Measurements from ENCODE around the gene APBA2.

APBA2 gene

DNA sequence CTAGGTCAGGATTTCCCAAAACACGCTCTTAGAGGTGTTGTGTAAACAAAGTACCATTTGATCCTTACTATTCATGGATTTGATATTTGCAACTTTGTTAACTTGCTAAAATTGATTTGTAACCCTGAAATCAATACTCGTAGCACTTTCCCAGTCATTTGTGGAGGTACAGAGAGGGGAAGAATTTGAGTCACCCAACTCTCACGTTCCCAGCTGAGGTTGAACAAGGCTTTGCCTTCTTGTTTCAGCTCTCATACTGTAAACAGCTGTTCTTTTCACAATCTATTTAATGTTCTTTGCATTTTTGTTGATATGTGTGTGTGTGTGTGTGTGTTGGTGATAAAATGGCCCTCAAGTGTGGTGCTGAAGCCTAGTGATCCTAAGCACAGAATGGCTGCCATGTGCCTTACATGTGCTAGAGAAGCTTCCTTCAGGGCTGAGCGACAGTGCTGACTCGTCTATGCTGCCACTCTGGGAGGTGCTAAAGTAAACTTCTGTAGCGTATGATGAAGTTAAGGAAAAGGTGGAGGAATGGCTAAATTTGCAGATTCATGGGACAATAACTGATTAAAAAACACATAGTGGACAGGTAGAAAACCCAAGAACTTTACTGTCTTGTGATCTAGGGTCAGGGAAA is 173.2 kb downstream of the APBA2 start:
- DNase-seq (ENCODE audit: low spot score), result no peak

DNA sequence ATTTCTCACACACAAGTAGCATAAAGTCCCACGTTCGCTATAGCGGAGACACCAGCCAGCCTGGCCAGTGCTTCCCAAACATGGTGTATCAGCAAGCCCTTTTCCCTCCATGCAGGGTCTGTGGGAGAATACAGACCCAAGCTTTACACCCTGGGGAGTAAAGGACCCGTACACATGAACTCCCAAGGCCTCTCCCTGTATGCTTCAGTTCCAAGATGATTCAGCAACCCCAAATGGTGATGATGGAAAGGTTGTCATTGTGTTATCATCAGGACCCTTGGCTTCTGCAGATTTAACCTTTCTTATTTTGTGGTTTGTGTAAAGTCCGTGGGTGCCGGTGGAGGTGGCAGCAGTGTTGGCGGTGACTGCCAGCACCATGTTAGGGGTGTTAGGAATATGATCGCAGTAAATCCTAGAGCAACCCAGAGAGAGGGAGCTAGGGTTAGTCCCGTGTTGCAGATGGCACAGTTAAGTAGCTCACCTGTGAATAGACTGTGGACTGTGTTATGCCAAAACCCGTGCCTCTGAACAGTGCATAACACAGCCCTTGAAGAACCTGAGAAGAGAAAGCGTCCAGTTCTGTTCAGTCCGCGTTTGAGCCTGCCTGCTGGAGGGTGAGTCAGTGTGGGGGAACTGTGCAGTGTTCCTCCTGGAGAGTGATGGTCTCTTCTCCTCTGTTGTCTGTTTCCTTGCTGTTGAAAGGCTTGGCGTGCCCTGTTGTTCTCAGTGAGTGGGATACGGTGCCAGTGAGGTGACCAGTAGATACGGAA is 174.3 kb downstream of the APBA2 start:
- no peak for DNase-seq (ENCODE audit: low spot score)

DNA sequence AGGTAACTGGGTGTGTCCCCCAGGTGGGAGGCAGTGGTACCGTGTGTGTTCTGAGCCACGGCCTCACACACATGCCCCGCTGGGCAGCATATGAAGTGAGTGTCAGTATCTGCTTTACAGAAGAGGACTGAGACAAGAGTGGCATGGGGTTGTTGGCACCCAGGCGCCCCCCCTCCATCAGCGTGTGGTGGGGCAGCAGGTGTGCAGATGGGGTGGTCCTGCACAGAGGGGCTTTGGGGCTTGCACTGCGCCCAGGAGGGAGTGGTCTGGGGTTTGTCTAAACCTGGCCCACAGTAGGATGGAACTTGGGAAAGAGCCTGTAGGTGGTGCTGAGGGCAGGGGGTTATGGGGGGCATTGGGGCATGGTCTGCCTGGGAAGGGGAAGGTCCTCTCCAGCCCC is 176.0 kb downstream of the APBA2 start:
- no peak for DNase-seq (ENCODE audit: low spot score)

DNA sequence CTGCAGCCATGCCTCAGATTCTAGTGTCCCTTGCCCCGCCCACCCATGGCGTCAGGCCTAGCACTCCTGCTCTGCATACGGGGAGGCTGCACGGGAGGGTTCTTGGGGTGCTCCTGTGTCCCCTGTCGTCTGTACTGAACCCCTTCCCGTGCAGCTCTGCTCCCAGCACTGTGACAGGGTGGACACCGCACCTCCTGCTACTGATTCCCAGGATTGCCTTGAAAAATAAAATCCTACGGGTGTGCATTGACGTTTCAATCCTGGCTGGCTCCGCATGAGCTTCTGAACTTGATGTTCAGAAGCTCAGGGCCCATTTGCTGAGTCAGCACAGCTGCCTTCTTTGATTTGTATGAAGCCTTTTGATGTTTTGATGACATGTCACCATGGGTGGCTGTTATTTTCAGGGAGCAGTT is 176.4 kb downstream of the APBA2 start:
- no peak for DNase-seq (ENCODE audit: low spot score)

DNA sequence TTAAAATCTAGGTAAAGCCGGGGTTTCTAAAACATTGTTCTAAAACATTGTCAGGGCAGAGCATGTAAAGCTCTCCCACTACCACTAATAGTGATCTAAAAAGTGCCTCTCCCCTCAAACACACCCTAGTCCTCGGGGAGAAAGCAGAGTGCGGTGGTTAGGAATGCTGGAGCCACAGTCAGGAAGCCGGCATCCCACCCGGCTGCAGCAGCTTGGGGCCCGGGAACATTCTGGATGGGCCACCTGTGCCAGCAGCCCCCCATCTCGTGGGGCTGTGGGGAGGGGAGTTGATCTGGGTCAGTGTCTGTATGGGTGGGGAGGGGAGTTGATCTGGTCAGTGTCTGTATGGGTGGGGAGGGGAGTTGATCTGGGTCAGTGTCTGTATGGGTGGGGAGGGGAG is 176.9 kb downstream of the APBA2 start:
- no peak for DNase-seq (ENCODE audit: low spot score)

GRCh38 chr15:29063646-29064045 is 177.9 kb downstream of the APBA2 start:
- no peak for DNase-seq (ENCODE audit: low spot score)

GRCh38 chr15:29064290-29064689 is 178.5 kb downstream of the APBA2 start:
- DNase-seq (ENCODE audit: low spot score), result no peak

DNA sequence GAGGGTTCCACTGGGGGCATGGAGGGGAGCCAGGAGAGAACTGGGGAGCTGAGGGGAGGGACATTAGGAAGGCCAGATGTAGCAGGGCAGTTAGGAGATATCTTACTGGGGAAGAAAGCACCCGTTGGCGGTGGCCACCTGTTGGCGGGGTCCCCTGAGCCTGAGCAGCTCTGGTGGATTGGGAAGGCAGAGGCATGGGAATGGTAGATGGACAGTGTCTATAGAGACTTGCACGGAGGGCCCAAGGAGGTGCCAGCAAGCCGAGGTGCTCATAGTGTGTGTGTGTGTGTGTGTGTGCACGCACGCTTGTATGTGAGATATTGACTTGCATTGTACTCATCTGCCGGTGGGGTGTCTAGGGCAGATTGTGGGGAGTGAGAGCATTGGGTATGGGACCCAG is 179.0 kb downstream of the APBA2 start:
- no peak for DNase-seq (ENCODE audit: low spot score)

DNA sequence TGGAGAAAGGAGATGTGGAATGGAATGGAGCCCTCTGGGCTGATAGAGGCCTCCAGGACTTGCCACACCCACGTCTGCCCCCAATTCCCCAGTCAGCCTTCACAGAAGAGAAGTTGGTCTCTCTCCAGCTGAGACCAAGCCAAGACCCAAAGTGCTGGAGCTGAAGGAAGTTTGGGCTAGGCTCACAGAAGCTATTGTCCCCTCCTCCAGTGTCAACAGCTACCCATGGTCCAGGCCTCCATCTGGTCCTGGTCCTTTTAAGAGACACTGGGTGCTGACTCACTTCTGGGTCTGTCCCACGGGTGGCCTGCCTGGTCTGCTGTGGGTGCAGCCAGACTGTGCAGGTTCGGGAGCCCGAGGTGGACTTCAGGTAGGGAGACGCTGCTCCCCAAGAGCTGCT is 179.8 kb downstream of the APBA2 start:
- DNase-seq (ENCODE audit: low spot score), result no peak

DNA sequence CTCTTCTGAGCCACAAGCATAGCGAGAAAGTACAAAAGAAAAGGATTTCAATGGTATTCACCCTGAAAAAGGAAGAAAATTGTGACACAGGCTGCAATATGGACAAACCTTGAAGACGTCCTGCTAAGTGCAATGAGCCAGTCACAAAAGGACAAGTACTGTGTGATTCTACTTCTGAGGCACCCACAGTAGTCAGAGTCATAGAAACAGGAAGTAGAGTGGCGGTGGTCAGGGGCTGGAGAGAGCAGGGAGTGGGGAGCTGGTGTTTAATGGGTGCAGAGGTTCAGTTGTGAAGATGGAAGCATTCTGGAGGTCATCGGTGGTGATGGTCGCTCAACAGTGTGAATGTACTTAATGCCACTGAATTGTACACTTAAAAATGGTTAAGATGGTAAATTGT is 180.5 kb downstream of the APBA2 start:
- no peak for DNase-seq (ENCODE audit: low spot score)

DNA sequence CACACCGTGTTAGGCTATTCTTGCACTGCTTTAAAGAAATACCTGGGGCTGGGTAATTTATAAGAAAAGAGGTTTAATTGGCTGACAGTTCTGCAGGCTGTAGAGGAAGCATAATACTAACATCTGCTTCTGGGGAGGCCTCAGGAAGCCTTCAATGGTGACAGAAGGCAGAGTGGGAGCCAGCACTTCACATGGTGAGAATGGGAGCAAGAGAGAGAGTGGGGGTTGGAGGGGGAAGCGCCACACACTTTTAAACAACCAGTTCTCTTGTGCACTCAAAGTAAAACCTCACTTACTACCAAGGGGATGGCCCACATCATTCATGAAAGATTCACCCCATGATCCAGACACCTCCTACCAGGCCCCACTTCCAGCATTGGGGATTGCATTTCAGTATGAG is 181.1 kb downstream of the APBA2 start:
- no peak for DNase-seq (ENCODE audit: low spot score)

GRCh38 chr15:29067949-29068348 is 182.2 kb downstream of the APBA2 start:
- DNase-seq (ENCODE audit: low spot score), result no peak

- DNase-seq (ENCODE audit: low spot score), result no peak
Measured at GRCh38 chr15:29070471-29071231, 184.9 kb downstream of the APBA2 start.

GRCh38 chr15:29071232-29071881 is 185.6 kb downstream of the APBA2 start:
- no peak for DNase-seq (ENCODE audit: low spot score)

- no peak for DNase-seq (ENCODE audit: low spot score)
Measured at GRCh38 chr15:29071882-29072273, 186.1 kb downstream of the APBA2 start.

DNA sequence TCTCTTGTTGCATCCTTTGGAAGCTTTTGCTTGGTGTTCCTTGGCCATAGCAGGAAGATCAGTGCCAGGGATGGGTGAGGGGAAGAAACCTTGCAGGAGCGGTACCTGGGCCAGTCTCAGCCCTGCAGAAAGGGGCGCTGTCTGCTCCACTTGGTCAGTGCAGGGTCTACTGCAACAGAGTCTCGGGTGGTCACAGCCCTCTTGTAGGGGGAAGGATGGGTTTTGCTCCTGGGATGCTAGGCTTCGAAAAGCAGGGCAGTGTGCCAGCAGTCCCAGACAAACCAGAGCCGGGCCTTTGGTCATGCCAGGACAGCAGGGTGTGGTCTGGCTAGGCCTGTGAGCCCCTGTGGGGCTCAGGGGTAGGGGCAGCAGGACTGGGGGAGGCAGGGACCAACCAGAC is 186.7 kb downstream of the APBA2 start:
- no peak for DNase-seq (ENCODE audit: low spot score)

DNA sequence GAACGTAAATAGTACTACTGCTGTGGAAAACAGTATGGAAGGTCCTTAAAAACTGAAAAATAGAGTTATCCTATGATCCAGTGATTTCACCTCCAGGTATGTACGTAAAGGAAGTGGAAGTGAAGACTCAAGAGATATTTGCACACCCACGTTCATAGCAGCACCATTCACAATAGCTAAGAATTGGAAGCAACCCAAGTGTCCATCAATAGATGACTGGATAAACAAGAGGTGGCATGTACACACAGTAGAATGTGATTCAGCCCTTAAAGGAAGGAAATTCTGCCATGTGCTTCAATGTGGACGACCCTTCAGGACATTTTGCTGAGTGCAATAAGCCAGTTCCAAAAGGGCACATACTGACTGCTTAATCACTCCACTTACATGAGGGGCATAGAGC is 188.3 kb downstream of the APBA2 start:
- DNase-seq (ENCODE audit: low spot score), result no peak

DNA sequence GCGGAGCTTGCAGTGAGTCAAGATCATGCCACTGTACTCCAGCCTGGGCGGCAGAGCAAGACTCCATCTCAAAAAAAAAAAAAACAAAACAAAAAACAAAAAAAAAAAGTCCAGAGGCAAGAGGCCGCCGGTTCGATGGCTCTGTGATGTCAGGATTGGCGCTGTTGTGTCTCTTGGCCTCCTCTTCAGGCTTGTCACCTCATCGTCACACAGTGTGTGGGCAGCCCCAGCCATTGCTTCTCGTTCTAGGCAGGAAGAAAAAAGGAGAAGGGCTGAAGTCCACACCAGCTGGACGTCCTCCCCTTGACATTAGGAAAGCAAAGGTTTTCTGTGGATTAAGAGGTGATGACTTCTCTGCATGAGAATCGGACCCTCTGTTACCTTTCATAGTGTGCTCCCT is 192.8 kb downstream of the APBA2 start:
- no peak for DNase-seq (ENCODE audit: low spot score)

- DNase-seq (ENCODE audit: low spot score), result no peak
Measured at GRCh38 chr15:29079479-29079878, 193.7 kb downstream of the APBA2 start.

DNA sequence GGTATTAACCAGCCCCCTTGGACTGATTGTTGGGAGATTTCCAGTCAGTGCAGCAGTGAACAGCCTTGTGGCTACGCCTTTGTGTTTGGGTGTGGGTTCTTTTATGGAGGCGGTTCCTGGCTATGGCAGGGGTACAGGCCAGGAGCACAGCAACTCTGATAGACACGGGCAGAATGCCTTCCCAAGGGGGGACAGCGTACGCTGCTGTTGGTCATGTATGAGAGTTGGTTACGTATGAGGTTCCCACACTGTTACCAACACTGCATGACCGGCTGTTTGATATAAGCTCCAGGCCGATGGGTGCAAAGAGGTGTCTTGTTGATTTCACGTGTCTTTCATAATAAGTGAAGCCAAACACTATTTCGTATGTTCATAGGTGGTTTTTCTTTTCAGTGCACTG is 196.0 kb downstream of the APBA2 start:
- DNase-seq (ENCODE audit: low spot score), result no peak

DNA sequence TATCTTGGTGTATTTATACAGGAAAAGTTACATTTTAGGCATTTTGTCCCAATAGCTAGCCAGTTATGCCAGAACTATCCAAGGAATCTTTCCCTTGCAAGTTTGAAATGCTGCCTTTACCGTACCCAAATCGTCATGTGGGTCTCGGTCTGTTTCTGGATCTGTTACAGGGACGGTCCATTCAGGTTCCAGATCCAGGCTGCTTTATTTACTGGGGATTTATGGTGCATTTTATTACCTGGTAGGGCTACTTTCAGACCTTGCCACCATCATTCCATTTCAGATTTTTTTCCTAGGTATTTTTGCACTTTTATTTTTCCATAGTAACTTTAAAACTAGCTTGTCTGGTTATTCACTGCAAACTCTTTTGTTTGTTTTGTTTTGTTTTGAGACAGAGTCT is 197.4 kb downstream of the APBA2 start:
- DNase-seq (ENCODE audit: low spot score), result no peak

DNA sequence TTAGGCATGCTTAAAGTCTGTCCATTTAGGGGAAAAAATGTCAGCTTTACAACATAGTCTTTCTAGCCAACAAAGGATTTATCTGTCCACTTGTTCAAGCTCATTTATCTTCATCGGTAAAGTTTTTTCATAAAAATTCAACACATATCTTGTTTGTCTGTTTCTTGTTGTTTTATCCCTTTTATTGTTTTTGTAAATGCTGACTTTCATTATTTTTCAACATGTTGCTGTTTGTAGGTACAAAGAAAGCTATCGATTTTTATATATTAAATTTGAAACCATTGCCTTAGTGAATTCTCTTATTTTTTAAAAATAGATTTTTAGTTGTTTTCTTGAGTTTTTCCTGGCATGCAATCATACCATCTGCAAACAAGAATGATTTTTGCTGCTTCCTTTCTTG is 198.1 kb downstream of the APBA2 start:
- DNase-seq (ENCODE audit: low spot score), result no peak

DNA sequence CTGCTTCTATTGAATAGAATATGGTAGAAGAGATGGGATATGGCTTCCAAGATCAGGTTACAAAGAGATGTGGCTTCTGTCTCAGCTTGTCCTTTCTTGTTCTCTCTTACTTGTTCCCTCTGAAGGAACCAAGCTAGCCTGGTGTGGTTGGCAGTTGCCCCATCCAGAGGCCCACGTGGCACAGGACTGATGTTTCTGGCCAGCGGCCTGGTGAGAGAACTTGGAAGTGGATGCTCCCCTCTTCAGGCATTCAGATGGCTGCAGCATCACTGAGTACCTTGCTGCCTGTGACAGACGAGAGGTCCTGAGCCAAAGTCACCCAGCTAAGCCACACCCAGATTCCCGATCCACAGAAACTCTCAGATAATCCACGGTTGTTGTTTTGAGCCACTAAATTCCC is 200.2 kb downstream of the APBA2 start:
- no peak for DNase-seq (ENCODE audit: low spot score)
